GM12891 (cell line): ENCODE data around the gene NELL2.

Source experiments
- DNase-seq: peaks from one replicate; pipeline ENCODE4 v3.0.0; 2011; ENCODE audit warnings: low spot score; ENCODE audit not compliant: insufficient read length
- FAIRE-seq: peaks from 2 replicates; lab custom pipeline; 2011; peaks lifted over from hg19 to GRCh38; lab: Jason Lieb, UNC
- PAX5 ChIP-seq: IDR thresholded peaks from 2 replicates; pipeline ENCODE4 v1.6.1; 2011; ENCODE audit warnings: low read length, moderate library complexity, mild to moderate bottlenecking; ENCODE audit not compliant: insufficient read depth, severe bottlenecking
- POLR2A ChIP-seq: IDR thresholded peaks from 2 replicates; pipeline ENCODE4 v1.6.1; 2011; ENCODE audit warnings: low read depth, low read length, control low read depth
- POLR2AphosphoS5 ChIP-seq: IDR thresholded peaks from 2 replicates; pipeline ENCODE4 v1.6.1; 2011; ENCODE audit warnings: low read depth, low read length, control low read depth
- POU2F2 ChIP-seq: IDR thresholded peaks from 2 replicates; pipeline ENCODE4 v1.6.1; 2011; ENCODE audit warnings: low read depth, mild to moderate bottlenecking, control low read depth, low read length, moderate library complexity
- SPI1 ChIP-seq: IDR thresholded peaks from 2 replicates; pipeline ENCODE4 v1.6.1; 2011; ENCODE audit warnings: low read depth, low read length, control low read depth
- TAF1 ChIP-seq: IDR thresholded peaks from 2 replicates; pipeline ENCODE4 v1.6.1; 2011; ENCODE audit warnings: low read depth, low read length, control low read depth

NELL2 gene

DNA sequence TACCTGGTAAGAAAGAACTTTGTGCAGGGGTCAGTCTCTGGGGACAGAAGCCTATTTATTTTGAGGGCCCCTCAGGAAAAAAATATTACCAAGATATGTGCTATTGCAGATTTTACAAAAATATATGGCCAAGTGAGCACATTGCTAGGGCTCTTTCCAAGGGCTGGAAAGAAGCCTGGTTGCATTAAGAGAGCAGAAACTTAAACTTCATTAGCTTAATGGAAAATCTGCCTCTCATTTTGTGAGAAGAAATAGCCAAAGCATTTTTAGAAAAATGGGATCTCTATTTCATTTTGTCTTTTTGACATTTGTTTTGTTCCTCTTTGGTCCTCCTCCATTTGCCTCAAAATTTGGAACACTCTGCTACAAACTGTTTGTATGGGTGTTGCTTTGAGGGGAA, 283.5 kb downstream of the NELL2 start:
- FAIRE-seq (no peak), DNase-seq (no peak)
- TF ChIP-seq POLR2AphosphoS5 (no peak), SPI1 (no peak), TAF1 (no peak), PAX5 (no peak), POU2F2 (no peak)

DNA sequence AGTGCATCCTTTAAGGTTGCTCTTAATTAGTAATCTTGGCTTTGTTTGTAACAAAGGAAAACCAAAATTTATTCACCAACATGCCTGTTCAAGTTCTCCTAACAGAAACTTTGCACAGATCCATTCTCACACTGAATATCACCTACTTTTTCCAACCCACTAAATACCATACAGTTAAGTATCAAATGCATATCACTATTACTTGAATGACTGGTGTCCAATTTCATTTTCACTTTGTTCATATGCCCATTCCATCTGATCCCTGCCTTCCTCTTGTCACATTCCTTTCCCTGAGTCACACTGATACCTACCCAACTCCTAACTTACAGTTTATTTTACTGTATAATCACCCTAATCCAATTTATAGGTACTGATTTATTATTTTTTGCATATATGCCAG, 286.4 kb downstream of the NELL2 start:
- TF ChIP-seq POU2F2 = no peak
- no peak for TF ChIP-seq PAX5
- TF ChIP-seq SPI1 = no peak
- no peak for TF ChIP-seq POLR2AphosphoS5
- TF ChIP-seq TAF1 = no peak
- no peak for TF ChIP-seq POLR2A
- no peak for FAIRE-seq
- no peak for DNase-seq

DNA sequence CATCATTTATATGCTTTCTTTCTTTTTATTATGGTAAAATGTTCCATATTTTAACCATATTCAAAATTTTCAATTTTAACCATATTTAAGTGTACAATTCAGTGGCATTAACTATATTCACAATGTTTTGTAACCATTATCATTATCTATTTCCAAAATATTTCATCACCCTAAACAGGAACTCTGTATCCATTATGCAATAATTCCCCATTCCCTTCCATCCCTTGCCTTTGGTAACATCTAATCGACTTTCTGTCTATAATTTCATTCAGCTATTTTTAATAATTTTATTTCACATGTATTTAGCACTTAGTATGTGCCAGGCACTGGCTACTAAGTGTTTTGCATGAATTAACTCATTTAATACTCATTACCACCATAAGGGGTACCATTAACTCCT, 287.5 kb downstream of the NELL2 start:
- FAIRE-seq (no peak), DNase-seq (no peak)
- TF ChIP-seq POLR2A = no peak
- no peak for TF ChIP-seq POLR2AphosphoS5
- TF ChIP-seq TAF1 = no peak
- TF ChIP-seq SPI1 = no peak
- TF ChIP-seq POU2F2 = no peak
- no peak for TF ChIP-seq PAX5

DNA sequence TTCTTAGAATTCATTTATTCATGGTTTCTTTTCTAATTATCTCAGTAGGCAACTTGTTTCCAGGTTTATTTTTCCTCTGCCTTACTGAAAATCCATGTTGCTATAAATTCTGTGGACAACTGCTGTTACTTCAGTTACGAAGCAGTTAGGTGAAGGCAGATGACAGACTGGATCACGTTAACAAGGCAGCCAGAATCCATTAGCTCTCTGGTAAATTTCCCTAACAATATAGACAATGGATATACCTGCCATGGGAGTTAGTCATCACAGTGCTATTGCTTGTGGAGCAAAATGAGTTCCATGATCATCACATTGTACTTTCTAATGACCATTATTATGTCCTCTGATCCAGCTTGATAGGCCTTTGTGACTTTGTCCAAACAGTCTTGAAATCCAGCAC, 291.5 kb downstream of the NELL2 start:
- no peak for DNase-seq
- FAIRE-seq = no peak
- TF ChIP-seq SPI1 = no peak
- TF ChIP-seq POLR2AphosphoS5 = no peak
- no peak for TF ChIP-seq PAX5
- no peak for TF ChIP-seq POU2F2

DNA sequence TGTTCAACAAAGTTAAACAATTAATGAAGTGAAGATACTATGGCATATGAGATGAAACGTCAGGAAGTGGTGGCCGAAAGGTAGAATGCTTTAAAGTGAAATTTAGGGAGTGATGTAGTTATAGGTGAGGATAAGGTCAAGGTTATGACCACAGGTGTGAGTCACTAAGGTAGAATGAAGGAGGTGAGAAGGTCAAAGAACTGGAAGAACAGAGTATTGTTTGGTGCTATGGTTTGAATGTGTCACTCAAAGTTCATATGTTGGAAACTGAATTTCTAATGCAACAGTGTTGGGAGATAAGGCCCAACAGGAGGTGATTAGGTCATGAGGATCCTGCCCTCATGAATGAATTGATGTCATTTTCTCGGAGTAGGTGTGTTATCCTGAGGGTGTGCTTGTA, 293.6 kb downstream of the NELL2 start:
- FAIRE-seq = no peak
- TF ChIP-seq PAX5 = no peak
- no peak for TF ChIP-seq POLR2A
- no peak for TF ChIP-seq POLR2AphosphoS5
- TF ChIP-seq SPI1 = no peak
- TF ChIP-seq POU2F2 = no peak
- TF ChIP-seq TAF1 = no peak
- DNase-seq = no peak

DNA sequence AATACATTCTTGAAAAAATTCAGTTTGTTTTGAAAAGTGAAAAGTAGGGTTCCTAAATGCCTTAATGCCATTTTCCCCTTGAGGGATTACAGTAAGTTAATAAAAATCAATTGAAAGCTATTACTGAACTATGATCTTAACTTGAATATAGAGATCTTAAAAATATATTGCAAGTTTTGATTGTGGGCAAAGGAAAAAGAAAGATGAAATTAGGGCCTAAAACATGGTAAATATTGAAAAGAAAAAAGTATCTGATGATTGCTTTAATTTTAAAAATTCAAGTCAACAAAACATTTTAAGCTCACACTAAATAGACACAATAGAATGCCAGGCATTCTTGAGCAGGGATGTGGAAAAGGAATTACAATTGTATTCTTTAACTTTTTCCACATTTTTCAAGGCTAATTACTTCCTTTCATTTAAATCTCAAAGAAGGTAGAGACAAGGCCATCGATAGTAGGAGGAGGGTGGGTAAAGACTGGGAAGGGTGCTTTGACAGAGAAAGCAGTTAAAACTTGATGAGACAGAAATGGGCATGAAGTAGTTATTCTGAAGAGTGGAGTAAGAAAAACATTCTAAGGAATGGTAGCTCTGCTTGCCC, 294.4 kb downstream of the NELL2 start:
- TF ChIP-seq POU2F2 (no peak), POLR2A (no peak), SPI1 (no peak), TAF1 (no peak), POLR2AphosphoS5 (no peak)
- FAIRE-seq (no peak), DNase-seq (no peak)

DNA sequence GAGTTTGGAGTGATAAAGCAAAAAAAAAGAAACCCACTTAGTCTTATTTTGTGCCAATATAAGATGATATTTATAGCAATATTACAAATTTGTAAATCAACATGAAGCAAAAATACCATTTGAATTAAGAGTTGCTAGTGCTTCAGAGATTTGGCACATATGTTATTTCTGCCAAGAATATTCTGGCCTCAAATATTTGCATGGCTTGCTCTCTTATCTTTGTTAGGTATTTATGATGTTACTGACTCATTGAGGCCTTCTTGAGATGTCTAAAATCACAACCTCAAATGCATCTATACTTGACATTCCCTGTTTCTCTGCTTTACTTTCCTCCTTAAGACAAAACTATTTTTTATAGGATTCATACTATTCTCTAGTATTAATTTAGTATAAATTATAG, 301.5 kb downstream of the NELL2 start:
- FAIRE-seq (no peak), DNase-seq (no peak)
- TF ChIP-seq SPI1 = no peak
- TF ChIP-seq POU2F2 = no peak
- no peak for TF ChIP-seq POLR2A
- no peak for TF ChIP-seq PAX5
- no peak for TF ChIP-seq TAF1
- TF ChIP-seq POLR2AphosphoS5 = no peak

DNA sequence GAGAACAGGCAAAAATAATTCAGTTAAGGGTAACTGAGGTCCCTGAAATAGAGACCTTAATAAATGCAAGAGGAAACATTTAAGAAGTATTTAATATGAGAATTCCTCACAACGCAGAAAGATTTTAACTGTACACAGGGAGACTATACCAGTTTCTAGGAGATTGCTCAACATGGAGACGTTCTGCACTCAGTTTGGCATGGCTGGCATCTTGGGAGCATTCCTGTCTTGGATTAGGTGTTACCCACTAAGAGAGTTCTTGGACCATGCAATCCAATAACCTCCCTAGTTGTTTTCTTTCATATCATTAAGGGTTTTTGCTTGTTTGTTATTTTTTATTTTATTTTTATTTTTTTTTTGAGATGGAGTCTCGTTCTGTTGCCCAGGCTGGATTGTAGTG, 302.4 kb downstream of the NELL2 start:
- TF ChIP-seq POU2F2 (no peak), SPI1 (no peak), POLR2A (no peak), PAX5 (no peak), TAF1 (no peak), POLR2AphosphoS5 (no peak)
- DNase-seq (no peak), FAIRE-seq (no peak)

DNA sequence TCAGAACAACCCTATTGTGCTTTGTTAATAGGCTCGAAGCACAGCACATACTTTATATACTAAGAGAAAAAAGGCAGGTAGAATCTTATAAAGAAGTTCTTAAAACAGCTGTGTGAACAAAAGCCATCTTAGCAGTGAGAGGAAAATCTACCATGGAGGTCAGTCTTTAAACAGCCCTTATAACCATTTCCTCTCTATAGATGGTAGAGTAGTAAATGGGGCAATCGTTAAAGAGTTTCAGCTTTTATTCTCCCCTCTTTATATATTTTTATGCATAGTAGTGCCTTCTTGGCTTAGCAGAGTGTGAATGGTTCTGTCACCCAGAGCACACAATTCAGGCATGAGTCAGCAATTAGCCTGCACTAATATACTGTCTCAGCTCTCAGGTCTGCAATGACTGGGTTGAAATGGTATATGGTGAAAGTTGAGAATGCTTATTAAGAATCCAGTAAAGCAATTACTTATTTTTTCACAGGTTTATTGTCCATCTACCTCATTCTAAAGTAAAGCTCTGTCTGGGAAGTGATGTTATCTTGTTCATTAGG, 305.0 kb downstream of the NELL2 start:
- no peak for DNase-seq

DNA sequence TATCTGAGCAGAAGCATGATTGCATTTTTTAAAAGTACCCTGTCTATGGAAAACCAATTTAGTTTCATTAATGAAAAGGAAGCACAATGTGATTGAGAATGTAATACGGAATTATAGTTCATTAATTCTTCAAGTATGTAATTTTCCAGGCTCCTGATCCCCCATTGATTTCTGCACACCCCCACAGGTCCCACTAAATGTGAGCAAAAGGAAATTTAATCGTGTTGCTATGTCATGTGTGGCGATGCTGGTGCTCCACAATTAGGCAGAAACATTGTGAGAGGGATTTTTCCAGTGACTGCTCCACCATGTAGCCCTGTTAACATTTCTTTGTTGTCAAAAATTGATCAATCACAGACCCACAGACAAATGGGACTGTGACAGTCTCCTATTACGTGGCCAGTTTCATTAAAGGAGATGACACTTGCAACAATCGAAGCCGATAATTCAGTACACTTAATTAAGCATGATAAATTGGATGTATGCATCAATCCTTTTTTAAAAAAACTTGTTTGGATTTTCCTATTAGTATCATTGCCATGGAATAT, 306.0 kb downstream of the NELL2 start:
- no peak for TF ChIP-seq POLR2A
- no peak for TF ChIP-seq PAX5
- TF ChIP-seq SPI1 = no peak
- TF ChIP-seq POLR2AphosphoS5 = no peak
- no peak for TF ChIP-seq TAF1
- no peak for TF ChIP-seq POU2F2
- DNase-seq (no peak), FAIRE-seq (no peak)

More for the DNA sequence above, 305.0 kb downstream of the NELL2 start:
- no peak for FAIRE-seq
- TF ChIP-seq POLR2A = no peak
- TF ChIP-seq TAF1 = no peak
- TF ChIP-seq POU2F2 = no peak
- TF ChIP-seq SPI1 = no peak
- TF ChIP-seq PAX5 = no peak
- TF ChIP-seq POLR2AphosphoS5 = no peak
